ENCODE results near the gene DAB1. TPM values are rescaled to one million over a fixed set of nuclear protein-coding genes. Genes with fewer than 3 reads are reported as not detected.

The DAB1 gene
- total and polyA plus RNA-seq, 7 donors: under 0.01 to 1.1 (median 0.75) TPM; not detected in 1

DNA sequence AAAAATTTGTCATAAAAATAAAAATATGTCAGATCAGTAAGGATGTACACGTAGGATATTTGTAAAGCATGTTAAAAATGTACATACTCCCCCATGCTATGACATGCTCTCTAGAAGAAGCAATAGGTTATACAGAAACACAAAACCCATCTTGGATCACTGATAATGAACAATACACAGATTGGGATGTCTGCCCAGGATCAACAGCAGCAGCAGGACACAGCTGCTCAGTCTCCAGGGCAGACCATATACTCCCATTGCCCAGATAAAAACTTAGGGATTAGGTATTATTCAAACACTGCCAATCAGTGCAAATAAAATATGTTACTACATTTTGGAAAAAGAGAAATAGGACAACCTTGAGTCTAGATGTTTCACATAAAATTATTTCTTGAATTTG lies 39.0 kb downstream of the DAB1 start:
- intact Hi-C loops (cut with DNase I): no loop called here
- DNase-seq: no peak
- no peaks in the 10 kb centered on the region for H3K9me3 ChIP-seq
- H3K4me3 ChIP-seq: no peak overlapping the region
- H3K27ac ChIP-seq: no peak overlapping the region
- H3K27me3 ChIP-seq: no peaks in the 10 kb centered on the region
- no peaks in the 10 kb centered on the region for H3K36me3 ChIP-seq
- TF ChIP-seq POLR2A (IDR thresholded peaks at IDR 0.05) (no peak), POLR2AphosphoS5 (IDR thresholded peaks at IDR 0.05) (no peak), EP300 (IDR thresholded peaks at IDR 0.05) (no peak)
- TF ChIP-seq, protein P1, sequence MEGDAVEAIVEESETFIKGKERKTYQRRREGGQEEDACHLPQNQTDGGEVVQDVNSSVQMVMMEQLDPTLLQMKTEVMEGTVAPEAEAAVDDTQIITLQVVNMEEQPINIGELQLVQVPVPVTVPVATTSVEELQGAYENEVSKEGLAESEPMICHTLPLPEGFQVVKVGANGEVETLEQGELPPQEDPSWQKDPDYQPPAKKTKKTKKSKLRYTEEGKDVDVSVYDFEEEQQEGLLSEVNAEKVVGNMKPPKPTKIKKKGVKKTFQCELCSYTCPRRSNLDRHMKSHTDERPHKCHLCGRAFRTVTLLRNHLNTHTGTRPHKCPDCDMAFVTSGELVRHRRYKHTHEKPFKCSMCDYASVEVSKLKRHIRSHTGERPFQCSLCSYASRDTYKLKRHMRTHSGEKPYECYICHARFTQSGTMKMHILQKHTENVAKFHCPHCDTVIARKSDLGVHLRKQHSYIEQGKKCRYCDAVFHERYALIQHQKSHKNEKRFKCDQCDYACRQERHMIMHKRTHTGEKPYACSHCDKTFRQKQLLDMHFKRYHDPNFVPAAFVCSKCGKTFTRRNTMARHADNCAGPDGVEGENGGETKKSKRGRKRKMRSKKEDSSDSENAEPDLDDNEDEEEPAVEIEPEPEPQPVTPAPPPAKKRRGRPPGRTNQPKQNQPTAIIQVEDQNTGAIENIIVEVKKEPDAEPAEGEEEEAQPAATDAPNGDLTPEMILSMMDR (IDR thresholded peaks at IDR 0.05): no peak
- H3K4me1 ChIP-seq: no peaks in the 10 kb centered on the region
- WGBS, 2 donors: 77 to 79% methylated on average over 1 of the region's 1 CpG

DNA sequence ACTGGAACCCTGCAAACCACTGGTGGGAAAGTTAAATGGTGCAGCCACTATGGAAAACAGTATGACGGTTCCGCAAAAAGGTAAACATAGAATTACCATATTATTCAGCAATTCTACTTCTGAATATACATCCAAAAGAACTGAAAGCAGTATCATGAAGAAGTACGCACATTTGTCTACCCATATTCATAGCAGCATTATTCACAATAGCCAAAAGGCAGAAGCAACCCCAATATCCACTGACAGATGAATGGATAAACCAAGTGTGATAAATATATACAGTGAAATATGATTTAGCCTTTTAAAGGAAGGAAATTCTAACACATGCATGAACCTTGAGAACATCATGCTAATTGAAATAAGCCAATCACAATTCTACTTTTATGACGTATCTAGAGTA lies 39.6 kb downstream of the DAB1 start:
- Histone ChIP-seq H3K9me3 (no peaks in the 10 kb centered on the region), H3K4me3 (no peak overlapping the region), H3K27me3 (no peaks in the 10 kb centered on the region), H3K36me3 (no peaks in the 10 kb centered on the region), H3K27ac (no peak overlapping the region), H3K4me1 (no peaks in the 10 kb centered on the region)
- TF ChIP-seq POLR2AphosphoS5 (IDR thresholded peaks at IDR 0.05): no peak
- no peak for TF ChIP-seq POLR2A (IDR thresholded peaks at IDR 0.05)
- TF ChIP-seq, protein P1 (IDR thresholded peaks at IDR 0.05): no peak
- no peak for TF ChIP-seq EP300 (IDR thresholded peaks at IDR 0.05)
- intact Hi-C loops (cut with DNase I): no loop called here
- no peak for DNase-seq
- WGBS, 2 donors: 80 to 92% methylated on average over 4 of the region's 4 CpGs

DNA sequence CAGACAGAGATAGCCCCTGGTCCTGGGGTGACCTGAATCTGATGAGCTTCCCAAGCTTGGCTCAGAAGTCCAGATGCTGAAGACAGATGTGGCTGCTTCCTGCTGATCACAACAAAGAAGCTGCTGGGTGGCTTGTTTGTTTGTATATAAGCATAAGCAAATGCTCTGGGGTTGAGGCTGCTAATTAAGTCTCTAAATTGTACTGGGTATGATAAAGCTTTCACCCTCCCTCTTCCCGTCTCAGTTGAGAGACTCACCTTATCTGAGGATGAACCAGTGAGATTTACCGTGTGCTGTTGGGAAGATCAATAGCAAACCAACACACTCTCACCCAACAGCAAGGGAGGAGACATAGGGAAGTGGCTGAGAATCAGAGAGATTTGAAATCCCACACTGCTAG lies 42.0 kb downstream of the DAB1 start:
- Histone ChIP-seq H3K9me3 (no peaks in the 10 kb centered on the region), H3K4me1 (no peaks in the 10 kb centered on the region), H3K27me3 (no peaks in the 10 kb centered on the region), H3K27ac (no peak overlapping the region), H3K4me3 (no peak overlapping the region), H3K36me3 (no peaks in the 10 kb centered on the region)
- WGBS, 2 donors: 32% methylated on average over 2 of the region's 2 CpGs
- DNase-seq: no peak
- intact Hi-C loops (cut with DNase I): no loop called here
- TF ChIP-seq EP300 (IDR thresholded peaks at IDR 0.05): no peak
- TF ChIP-seq POLR2AphosphoS5 (IDR thresholded peaks at IDR 0.05): no peak
- TF ChIP-seq POLR2A (IDR thresholded peaks at IDR 0.05): no peak
- TF ChIP-seq, protein P1 (IDR thresholded peaks at IDR 0.05): no peak

DNA sequence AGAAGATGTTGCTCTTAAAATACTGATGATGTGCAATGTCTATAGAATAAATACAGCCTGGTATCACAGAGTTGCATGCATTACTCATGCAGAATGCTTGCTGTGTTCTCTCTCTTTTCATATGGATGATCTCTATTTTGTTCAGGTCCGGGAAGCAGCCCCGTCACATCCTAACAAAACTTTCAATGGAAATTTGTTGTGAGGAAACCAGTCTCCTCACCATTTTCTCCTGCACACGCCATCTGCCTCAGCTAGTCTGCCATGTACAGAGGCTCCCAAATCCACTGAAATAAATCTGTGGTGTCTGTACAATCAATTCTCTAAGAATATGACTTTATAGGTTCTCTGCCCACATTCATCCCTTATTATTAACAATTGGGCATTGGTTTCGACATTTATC lies 42.4 kb downstream of the DAB1 start:
- H3K36me3 ChIP-seq: no peaks in the 10 kb centered on the region

More for the DNA sequence above, 42.4 kb downstream of the DAB1 start:
- intact Hi-C loops (cut with DNase I): no loop called here
- Histone ChIP-seq H3K27me3 (no peaks in the 10 kb centered on the region), H3K4me3 (no peak overlapping the region), H3K27ac (no peak overlapping the region), H3K9me3 (no peaks in the 10 kb centered on the region), H3K4me1 (no peaks in the 10 kb centered on the region)
- TF ChIP-seq, protein P1 (IDR thresholded peaks at IDR 0.05): no peak
- TF ChIP-seq POLR2A (IDR thresholded peaks at IDR 0.05): no peak
- no peak for TF ChIP-seq EP300 (IDR thresholded peaks at IDR 0.05)
- TF ChIP-seq POLR2AphosphoS5 (IDR thresholded peaks at IDR 0.05): no peak
- WGBS, 2 donors: 83% methylated on average over 4 of the region's 4 CpGs
- no peak for DNase-seq

Data from sigmoid colon (tissue), 7 donors.